NCI-H446 treated with DMSO at 0.1 percent for 48 hours (cell line): Measurements from ENCODE around the gene OR2S2.
"Not testable (repeated sequence)": the region's sequence is repeated elsewhere in the genome, so short reads cannot be mapped to it uniquely, and the experiment has no call there.

ENCODE experiments used
- DNase-seq: peaks from one replicate; lab custom pipeline; 2025; lab: John Stamatoyannopoulos, UW

The OR2S2 gene, protein sequence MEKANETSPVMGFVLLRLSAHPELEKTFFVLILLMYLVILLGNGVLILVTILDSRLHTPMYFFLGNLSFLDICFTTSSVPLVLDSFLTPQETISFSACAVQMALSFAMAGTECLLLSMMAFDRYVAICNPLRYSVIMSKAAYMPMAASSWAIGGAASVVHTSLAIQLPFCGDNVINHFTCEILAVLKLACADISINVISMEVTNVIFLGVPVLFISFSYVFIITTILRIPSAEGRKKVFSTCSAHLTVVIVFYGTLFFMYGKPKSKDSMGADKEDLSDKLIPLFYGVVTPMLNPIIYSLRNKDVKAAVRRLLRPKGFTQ

DNA sequence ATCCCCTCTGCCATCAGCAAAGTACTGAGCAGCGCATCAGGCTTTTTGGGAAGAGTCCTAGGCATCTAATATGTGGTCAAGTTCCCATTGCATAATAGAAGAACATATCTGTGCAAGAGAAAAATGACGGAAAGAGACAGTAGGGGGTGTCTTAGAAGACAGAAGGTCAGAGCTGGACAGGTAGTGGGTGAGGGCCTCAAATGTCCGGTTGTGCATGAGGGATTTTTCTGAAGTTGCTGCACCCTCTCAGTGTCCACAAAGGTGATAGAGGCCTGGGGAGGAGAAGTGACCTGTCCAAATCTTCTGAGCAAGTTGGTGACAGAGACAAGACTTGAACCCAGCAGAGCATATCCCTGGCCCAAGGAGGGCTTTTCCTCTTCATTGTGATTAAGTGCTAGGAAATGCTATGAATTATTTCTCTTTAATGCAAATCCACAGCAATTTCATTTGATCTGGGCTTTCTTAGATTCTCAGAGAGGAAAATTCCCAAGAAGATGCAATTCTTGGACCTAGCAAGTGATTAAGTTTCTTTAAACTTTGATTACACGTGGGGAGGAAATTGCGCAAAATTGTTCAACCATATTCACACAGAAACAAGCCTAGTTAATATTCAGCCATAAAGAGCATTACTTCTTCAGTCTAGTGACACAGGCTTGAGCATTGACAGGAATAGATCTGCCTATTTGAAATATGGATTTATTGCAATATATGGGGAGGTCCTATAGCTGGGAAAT, at the start of gene OR2S2:
OR2S2 (minus strand) TSS at position 51 of the 734 bp plus-strand sequence. CDS start 56 bp downstream, outside the sequence.
- no peak for DNase-seq

DNA sequence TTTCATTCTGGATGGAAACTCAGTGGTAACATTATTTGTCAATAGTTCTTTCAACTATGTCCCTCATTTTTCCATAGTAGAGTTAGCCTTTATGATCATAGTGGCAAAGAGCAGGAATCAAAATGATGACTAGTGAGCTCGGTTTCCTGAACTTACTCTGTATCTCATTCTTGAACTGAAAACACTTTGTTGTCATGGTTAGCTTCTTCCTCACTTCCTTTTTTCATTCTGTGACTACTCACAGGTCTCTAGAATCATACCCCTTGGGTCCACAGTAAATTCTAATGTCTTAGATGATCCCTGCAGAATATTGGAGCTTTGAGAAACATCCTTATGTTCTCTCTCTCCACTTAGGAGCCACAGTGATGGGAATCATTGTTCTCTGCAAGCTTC, 49.4 kb upstream of the OR2S2 start:
- no peak for DNase-seq

DNA sequence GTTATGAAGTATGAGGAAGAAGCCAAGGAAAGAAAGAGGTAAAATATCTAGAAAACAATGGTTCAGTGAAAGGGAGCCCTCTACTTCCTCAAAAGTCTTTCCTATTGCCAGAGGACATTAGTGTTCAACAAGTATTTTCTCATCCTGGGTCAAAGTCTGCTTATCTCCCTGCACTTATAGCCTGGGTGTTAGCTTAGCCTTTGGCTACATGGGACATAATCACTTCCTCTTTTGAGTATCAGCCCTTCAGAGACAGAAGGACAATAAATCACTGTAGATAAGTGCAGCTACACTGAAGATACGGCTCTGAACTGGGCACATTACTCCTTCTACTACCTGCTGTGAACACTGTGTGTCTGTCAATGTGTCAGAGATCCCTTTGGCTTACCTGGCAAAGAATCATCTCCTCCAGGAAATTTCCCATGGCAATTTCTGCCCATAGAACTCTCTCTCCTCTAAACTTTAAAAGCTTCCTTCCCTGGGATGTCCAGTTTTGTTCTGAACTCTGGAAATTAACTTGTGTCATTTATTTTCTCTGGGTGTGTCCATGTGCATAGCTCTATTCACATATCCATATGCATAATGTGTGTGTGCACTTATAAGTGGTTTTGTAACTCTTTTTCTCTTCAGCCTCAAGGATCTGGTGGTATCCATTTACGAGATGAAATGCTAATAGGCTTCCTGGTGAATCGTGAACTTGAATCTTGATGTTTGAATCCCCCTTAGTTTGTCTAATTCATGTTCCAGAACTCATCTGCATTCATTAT, 48.8 kb upstream of the OR2S2 start:
- no peak for DNase-seq

DNA sequence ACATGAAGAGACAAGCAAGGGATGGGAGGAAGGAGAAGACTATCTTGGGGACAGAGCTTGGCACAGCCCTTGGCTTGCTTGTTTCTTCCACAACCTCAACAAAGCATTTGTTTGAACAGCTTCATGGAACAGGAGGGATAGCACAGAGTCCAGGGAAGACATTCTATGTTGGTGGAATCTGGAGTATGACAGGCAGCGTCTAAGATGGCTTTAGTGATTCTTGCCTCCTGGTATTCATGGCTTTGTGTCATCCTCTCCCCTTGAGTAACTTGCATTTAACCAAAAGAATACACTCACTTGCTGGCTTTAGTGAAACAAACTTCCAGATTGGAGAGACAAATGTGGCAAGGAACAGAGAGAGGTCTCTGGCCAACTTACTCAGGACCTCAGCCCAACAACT, 47.9 kb upstream of the OR2S2 start:
- no peak for DNase-seq

DNA sequence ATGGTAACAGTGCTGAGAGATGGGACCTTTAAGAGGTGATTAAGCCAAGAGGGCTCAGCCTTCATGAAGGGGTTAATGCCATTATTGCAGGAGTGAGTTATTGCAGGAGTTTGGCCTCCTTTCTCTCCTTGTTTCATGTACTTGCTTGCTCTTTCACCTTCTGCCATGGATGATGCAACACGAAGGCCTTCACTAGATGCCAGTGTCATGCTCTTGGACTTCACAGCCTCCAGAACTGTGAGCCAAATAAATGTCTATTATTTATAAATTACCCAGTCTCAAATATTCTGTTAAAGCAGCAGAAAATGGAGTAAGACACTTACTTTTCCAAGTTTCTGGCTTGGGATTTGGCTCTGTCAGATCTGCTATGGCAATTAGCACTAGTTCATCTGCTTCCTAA, 40.4 kb upstream of the OR2S2 start:
- DNase-seq: no peak

DNA sequence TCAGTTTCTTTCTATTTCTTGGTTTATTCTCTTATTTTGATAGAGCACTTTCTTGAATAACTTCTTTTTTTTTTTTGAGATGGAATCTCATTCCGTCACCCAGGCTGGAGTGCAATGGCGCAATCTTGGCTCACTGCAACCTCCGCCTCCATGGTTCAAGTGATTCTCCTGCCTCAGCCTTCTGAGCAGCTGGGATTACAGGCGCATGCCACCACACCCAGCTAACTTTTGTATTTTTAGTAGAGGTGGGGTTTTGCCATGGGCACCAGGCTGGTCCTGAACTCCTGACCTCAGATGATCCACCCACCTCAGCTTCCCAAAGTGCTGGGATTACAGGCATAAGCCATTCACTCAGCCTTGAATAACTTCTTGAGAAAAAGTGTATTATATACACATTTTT, 39.1 kb upstream of the OR2S2 start:
- not testable (repeated sequence) for DNase-seq

DNA sequence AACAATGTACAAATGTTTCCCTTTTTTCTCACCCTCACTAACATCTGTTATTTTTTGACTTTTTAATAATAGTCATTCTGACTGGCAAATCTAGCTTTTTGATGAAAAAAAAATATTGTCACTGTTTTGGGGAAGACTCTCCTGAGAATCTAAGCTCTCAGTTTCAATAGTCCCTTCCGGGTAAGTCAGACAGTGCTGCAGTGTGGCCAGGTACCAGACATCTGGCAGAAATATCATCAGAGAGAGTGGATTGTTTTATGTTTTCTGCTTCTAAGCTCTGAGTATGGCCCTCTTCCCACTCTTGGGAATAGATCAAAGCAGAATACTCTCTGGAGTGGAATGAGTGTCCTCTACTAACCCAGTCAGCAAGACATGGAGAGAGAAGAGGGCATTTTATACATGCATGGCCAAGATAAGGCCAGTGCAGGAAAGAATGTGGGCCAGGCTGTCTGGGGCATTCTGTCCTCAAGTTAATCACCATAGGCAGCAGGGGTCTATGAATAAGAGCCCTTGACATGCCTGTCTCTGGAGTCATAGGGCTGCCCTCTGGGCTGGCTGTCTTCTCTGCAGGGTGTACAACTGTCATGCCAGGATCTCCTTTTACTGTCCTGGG, 38.5 kb upstream of the OR2S2 start:
- DNase-seq: no peak

DNA sequence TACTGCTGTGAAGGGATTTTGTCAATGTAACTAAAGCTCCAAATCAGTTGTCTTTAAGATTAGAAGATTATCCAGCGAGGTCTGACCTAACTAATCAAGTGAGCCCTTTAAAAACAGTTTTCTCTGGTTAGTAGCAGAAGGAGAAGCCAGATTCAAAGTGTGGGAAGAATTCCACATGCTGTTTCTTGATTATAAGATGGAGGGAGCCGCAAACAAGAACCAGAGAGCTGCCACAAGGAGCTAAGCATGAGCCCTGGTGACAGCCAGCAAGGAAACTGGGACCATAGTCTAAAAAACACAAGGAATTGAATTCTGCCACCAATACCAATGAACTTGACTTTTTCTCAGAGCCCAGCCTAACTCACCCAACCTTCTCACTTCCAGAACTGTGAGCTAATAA, 37.0 kb upstream of the OR2S2 start:
- DNase-seq: no peak

DNA sequence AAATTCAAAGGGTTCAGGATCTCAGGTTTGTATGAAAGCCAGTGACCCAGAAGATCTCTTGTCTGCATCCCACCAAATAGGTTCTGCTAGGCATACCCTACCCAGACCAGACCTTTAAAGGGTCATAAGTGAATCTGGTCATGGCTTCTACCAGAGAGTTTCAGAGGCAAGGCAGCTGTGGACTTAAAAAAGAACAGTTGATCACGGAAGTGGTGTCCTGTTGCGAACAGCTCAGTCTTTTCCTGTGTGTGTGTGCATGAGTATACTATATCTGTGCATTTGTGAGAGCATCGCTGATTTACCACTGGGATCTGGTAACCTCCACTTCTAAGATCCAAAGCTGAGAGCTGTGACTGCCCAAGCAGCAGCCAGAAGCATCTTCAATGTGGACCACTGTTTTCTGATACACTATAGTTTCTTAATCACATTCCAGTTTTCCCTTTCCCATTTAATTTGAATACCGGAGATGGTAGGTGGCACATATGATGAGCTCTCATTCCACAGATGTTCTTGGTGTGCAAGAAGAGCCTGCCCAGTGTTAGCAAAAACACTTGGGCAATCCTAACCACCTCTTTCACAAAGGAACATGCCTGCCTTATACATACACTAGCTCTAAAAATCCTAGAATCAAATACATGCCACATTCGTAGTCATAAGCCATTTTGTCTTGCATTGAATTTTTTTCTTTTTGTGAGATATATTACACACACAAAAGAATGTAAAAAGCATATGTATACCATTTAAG, 36.2 kb upstream of the OR2S2 start:
- DNase-seq: no peak

DNA sequence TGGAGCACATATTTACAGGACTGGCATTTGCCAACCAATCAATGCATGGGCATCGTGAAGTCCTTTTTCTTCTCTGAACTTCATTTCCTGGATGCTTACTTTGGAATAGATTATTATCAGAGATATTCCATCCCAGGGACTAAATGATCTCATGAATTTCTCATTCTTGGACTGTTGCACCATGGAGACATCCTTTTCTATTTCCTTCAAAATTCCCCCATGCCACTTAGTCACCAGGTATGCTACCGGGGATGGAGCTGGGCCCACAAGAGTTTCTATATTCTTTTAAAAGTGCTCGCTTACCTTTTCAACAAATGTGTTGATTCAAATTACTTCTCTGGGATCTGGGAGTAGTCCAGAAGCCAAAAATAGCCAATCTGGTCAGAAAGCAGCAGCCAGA, 35.2 kb upstream of the OR2S2 start:
- not testable (repeated sequence) for DNase-seq

DNA sequence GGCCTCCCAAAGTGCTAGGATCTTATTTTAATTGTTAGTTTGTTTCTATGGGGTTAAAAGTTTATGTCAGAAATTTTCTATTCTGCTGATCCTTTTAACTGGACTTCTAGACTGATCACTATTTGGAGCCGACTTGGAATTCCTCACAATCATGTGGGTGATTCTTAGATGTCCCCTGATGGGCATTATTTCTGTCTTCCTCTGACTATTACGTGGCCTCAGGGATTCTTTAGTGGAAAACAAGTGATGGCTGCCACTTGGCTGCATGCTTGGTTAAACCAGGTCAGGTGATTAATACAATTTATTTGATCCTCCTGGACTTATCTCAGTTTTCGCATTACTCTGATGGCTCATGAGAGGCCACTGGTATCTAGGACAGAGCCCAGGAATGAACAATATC, 32.2 kb upstream of the OR2S2 start:
- no peak for DNase-seq

DNA sequence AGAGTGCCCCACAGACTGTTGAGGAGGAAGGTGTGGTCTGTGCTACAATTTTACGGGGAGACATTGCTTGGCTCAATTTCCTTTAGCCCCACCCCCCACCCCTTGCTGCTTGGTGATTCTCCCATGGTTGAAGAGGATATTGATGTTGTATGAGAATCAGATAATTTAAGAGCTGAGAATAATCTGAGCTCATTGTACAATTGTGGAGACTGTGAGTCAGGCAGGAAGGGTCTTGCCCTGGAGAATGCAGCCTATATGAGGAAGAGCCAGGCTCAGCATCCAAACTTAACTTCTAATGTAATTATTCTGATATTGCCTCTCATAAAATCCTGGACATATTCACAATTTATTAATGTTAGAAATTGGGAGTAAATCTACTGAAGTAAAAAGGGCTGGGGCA, 26.1 kb upstream of the OR2S2 start:
- DNase-seq: no peak

DNA sequence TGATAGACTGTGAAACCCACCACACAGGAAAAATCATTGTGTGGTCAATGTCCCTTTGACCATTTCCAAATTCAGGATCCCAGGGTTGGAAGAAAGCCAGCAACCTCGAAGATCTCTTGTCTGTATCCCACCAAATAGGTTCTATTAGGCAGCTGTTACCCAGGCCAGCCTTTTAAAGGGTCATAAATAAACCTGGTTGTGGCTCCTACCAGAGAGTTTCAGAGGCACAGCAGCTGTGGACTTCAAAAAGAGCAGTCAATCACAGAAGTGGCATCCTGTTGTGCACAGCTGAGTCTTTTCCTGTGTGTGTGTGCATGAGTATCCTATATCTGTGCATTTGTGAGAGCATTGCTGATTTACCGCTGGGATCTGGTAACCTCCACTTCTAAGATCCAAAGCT, 23.7 kb upstream of the OR2S2 start:
- DNase-seq: no peak

DNA sequence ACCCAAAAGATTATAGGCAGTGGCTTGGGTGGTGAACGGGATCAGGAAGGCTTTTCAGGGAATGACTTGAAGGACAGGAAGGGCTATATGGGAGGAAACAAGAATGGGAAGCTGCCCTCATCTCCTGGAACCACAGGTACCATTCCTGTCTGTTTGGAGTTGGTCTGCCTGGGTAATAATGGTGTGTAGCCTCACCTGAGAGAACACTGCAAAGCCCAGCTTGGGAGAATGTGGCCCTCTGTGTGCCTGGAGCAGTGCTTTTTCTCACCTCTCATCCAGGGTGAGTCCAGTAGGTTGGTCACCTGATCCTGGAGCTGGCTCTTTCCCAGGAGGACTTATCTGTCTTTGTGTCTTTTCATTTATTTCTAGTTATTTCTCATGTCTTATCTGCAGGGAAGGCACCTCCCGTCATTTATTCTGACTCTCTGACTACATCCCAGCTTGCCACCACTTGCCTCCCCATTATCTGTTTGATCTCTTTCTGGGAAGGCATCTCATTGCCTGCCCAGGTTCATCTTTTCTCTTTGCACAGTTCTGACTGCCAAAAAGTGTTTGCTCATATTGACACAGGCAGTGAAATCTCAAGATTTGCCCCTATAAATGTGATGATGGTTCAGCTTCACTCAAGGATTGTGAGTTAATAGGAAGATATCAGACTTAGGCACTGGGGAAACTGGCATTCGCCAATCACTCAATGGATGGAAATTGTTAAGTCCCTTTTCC, 22.5 kb upstream of the OR2S2 start:
- DNase-seq: no peak

DNA sequence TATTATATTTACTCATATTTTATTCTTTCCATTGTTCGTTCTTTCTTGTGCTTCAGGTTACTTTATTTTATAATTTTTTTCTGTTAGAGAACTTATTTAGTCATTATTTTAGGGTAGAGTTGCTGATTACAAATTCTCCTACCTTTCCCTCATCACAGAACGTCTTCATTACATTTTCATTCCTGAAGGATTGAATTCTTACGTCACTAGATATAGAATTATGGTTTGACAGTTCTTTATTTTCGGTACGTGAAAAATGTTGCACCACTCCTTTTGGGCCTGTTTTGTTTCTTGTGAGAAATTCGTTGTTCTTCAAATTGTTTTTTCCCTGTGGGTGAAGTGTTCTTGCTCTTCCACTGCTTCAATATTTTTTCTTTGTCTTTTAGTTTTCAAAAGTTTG, 20.8 kb upstream of the OR2S2 start:
- DNase-seq: no peak

DNA sequence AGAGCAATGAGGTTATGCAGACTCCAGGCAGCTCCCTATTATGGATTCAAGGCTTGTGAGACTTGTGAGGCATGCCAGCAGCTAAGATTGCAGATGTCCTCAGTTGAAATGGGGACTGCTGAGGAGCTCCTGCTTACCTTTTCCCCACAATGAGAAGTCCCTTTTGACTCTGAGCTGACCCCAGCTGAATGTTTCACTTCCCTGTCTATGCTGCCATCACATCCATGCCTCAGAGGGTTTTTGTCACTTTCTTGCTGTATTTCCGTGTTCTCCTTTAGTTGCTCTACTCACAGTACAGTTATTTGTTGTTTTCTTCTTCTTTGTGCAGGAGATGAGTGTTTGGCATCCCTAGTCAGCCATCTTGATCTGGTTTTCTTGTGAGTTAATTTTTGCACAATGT, 18.8 kb upstream of the OR2S2 start:
- DNase-seq: no peak

DNA sequence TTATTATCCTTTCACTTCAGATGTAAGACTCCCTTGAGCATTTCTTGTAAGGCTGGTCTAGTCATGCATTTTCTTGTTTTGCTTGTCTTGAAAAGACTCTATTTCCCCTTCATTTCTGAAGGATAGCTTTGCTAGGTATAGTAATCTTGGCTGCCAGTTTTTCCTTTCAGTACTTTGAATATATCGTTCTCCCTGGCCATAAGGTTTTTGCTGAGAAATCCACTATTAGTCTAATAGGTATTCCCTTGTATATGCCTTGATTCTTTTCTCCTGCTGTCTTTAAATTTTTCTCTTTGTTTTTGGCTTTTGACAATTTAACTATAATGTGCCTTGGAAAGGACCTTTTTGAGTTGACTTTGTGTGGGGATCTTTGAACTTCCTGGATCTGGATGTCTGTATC, 16.8 kb upstream of the OR2S2 start:
- no peak for DNase-seq

DNA sequence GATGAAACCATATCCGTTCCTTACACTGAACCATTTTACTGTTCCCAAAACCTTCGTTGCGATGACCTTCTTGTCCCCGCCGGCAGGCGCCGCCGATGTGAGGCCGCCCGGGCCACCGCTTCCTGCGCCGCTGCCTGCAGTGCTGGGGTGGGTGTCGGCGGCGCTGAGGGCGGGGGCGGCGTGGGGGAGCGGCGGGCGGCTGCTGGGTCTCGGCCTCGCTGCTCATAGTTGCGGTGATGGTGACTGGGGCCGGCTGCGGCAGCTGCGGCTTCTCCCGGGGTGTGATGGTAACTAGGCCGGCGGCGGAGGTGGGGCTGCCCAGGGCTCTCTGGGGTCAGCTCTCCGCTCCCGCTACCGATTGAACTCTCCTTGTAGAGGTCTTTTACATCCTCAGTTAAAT, 14.1 kb upstream of the OR2S2 start:
- no peak for DNase-seq

DNA sequence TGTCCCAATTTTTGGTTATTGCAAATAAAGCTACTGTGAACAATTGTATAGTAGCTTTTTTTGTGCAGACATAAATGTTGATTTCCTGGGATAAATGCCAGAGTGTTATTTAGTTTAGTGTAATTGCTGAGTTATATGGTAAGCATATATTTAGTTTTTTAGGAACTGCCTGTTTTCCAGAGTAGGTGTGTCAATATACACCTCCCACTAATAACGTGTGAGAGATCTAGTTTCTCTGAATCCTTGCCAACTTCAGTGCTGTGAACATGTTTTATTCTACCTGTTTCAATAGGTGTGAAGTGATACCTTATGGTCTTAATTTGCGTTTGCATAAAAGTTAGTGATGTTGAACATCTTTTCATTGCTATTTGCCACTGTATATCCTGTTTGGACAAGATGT, 9.1 kb upstream of the OR2S2 start:
- DNase-seq: no peak

DNA sequence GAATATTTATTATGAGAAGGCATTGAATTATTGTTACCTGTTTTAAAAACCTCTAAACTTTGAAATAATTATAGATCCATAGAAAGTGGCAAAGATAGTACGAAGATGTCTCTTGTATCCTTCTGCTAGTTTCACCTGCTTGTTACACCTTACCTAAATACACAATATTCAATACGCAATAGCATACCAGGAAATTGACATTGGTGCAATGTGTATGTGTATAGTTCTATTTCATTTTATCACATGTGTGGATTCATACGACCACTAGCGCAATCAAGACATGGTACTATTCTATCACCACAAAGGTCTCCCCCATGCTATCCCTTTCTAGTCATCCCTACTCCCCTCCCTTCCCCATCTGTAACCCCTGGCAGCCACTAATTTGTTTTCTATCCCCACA, 8.5 kb upstream of the OR2S2 start:
- DNase-seq: no peak

DNA sequence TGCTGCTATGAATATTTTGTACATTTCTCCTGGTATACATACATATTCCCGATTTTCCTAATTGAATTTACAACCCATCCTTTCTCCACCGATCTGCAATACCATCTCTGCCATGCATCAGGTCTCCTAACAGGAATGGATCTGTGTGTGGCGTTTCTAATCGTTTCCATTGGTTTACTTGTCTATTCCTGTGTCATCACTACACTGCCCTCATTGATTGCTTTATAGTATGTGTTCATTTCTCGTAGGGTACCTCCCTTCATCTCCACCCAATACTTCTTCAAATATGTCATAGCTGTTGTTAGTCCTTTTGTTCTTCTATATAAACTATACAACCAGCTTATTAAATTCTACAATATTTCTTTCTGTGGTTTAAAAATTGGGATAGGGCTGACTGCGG, 7.1 kb upstream of the OR2S2 start:
- DNase-seq: no peak
